Chondrocyte (in vitro differentiated cells): ENCODE results near the gene INTS14. TPM values are rescaled to one million over a fixed set of nuclear protein-coding genes. Genes with fewer than 3 reads are reported as not detected.
"Not testable (repeated sequence)": the region's sequence is repeated elsewhere in the genome, so short reads cannot be mapped to it uniquely, and the experiment has no call there.

Experiments used
- DNase-seq: peaks from one replicate; pipeline ENCODE4 v3.0.0; 2021; ENCODE audit warnings: mixed read lengths, low spot score
- H3K27ac Mint-ChIP-seq: one replicate; pipeline ENCODE4 v1.8.0; 2021; ENCODE audit warnings: mild to moderate bottlenecking, moderate library complexity, mixed read lengths; ENCODE audit not compliant: unreplicated experiment
- H3K27me3 Mint-ChIP-seq: 2 replicates; pipeline ENCODE4 v1.8.0; 2021; ENCODE audit warnings: low read depth, mixed read lengths
- H3K36me3 Mint-ChIP-seq: 2 replicates; pipeline ENCODE4 v1.8.0; 2021; ENCODE audit warnings: low read depth, mixed read lengths
- H3K4me1 Mint-ChIP-seq: 2 replicates; pipeline ENCODE4 v1.8.0; 2021; ENCODE audit warnings: low read depth, mild to moderate bottlenecking, mixed read lengths
- H3K4me3 Mint-ChIP-seq: one replicate; pipeline ENCODE4 v1.8.0; 2021; ENCODE audit warnings: mild to moderate bottlenecking, moderate library complexity, mixed read lengths; ENCODE audit not compliant: unreplicated experiment
- H3K9me3 Mint-ChIP-seq: 2 replicates; pipeline ENCODE4 v1.8.0; 2021; ENCODE audit warnings: low read depth, mixed read lengths
- CTCF ChIP-seq: fragments of 200-600 bp; sonication (generic); IDR thresholded peaks from 2 replicates; pipeline ENCODE4 v1.5.0; 2021; ENCODE audit warnings: antibody characterized with exemption, mild to moderate bottlenecking, moderate library complexity
- total RNA-seq: library from RNA; stranded (reverse); gene quantifications from 3 replicates; pipeline ENCODE4 v1.2.1, GENCODE V29; 2021

Gene INTS14
- total RNA-seq, 1 donor from 2014 or later = 25.4 TPM

GRCh38 chr15:65621638-65622037 is 10.7 kb upstream of the INTS14 start, which contains the start of gene SLC24A1:
SLC24A1 (plus strand) TSS chr15:65621938; CDS start chr15:65624081, 2,143 bp downstream.
- peaks cover 17% of the 10 kb centered on the region for H3K36me3 Mint-ChIP-seq
- no peak for TF ChIP-seq CTCF
- H3K4me1 Mint-ChIP-seq = no peaks in the 10 kb centered on the region
- H3K27ac Mint-ChIP-seq = peak within 1 kb of the TSS; percentile 15
- no peak within 1 kb of the TSS for H3K4me3 Mint-ChIP-seq
- H3K27me3 Mint-ChIP-seq = no peaks in the 10 kb centered on the region
- no peak for DNase-seq
- H3K9me3 Mint-ChIP-seq = peaks cover 6% of the 10 kb centered on the region

GRCh38 chr15:65620833-65621232 is 9.9 kb upstream of the INTS14 start:
- Mint-ChIP-seq H3K4me1 (no peaks in the 10 kb centered on the region), H3K27me3 (no peaks in the 10 kb centered on the region), H3K36me3 (peaks cover 12% of the 10 kb centered on the region), H3K9me3 (peaks cover 8% of the 10 kb centered on the region), H3K4me3 (no peak overlapping the region), H3K27ac (no peak overlapping the region)
- TF ChIP-seq CTCF = no peak
- DNase-seq = no peak

- TF ChIP-seq CTCF = no peak
- no peaks in the 10 kb centered on the region for H3K27me3 Mint-ChIP-seq
- peaks cover 8% of the 10 kb centered on the region for H3K9me3 Mint-ChIP-seq
- H3K4me3 Mint-ChIP-seq = no peak overlapping the region
- no peak overlapping the region for H3K27ac Mint-ChIP-seq
- peaks cover 6% of the 10 kb centered on the region for H3K36me3 Mint-ChIP-seq
- DNase-seq = no peak
- no peaks in the 10 kb centered on the region for H3K4me1 Mint-ChIP-seq
Measured at GRCh38 chr15:65619626-65620290, 8.8 kb upstream of the INTS14 start.

- no peaks in the 10 kb centered on the region for H3K36me3 Mint-ChIP-seq
- H3K27ac Mint-ChIP-seq = no peak overlapping the region
- H3K4me3 Mint-ChIP-seq = no peak overlapping the region
- no peaks in the 10 kb centered on the region for H3K27me3 Mint-ChIP-seq
- TF ChIP-seq CTCF = no peak
- DNase-seq = no peak
- H3K4me1 Mint-ChIP-seq = no peaks in the 10 kb centered on the region
- H3K9me3 Mint-ChIP-seq = peaks cover 8% of the 10 kb centered on the region
Measured at GRCh38 chr15:65618560-65619109, 7.7 kb upstream of the INTS14 start.

- H3K4me1 Mint-ChIP-seq = peaks cover 15% of the 10 kb centered on the region
- not testable (repeated sequence) for DNase-seq, H3K27ac Mint-ChIP-seq, H3K27me3 Mint-ChIP-seq, H3K4me3 Mint-ChIP-seq, H3K36me3 Mint-ChIP-seq, H3K9me3 Mint-ChIP-seq
Measured at GRCh38 chr15:65615887-65616286, 5.0 kb upstream of the INTS14 start.
